Suppressor macrophage treated with lipopolysaccharide for 1 hour (primary cell): ENCODE results near the gene CATSPERZ.

Experiments
- DNase-seq, 3 donors: peaks; one replicate each; pipeline ENCODE4 v3.0.0-alpha.2; 2020 to 2022

Gene CATSPERZ

DNA sequence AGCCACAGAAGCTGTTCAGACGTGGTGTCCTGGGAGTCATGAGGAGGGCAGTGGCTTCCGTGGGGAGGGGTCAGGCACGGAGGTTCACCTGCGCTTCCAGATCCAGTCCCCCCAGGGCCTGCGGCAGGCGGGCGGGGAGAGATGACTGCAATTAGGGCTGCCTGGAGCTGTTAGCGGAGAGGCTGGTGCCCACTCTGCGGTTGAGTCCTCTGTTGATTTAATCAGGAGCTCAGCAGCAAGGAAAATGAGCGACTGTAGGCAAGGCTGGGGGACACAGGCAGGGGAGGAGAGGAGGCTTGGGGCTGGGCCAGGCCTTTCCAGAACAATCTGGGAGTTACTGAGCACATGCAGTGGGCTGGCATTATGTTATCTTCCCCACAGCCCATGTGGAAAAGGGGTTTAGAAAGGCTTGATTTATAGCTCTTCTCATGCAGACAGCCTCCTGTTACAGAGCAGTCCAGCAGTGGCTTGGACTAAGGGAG lies 35.7 kb upstream of the CATSPERZ start:
- DNase-seq = no peak

GRCh38 chr11:64265176-64266160 lies 34.7 kb upstream of the CATSPERZ start:
- DNase-seq = no peak

DNA sequence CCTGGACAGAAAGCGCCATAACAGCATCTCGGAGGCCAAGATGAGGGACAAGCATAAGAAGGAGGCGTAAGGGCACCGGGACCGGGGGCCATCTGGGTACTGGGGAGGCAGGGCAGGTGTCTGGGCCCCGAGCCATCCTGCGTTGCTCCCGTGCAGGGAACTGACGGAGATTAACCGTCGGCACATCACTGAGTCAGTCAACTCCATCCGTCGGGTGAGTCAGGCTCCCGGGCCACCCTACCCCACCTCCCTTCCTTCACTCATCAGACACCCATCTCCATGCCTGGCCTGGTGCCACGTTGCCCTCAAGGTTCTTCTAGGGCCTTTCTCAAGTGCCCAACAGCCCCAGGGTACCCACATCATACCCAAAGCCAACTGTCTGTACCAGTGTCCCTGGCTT lies 33.8 kb upstream of the CATSPERZ start:
- DNase-seq = no peak

DNA sequence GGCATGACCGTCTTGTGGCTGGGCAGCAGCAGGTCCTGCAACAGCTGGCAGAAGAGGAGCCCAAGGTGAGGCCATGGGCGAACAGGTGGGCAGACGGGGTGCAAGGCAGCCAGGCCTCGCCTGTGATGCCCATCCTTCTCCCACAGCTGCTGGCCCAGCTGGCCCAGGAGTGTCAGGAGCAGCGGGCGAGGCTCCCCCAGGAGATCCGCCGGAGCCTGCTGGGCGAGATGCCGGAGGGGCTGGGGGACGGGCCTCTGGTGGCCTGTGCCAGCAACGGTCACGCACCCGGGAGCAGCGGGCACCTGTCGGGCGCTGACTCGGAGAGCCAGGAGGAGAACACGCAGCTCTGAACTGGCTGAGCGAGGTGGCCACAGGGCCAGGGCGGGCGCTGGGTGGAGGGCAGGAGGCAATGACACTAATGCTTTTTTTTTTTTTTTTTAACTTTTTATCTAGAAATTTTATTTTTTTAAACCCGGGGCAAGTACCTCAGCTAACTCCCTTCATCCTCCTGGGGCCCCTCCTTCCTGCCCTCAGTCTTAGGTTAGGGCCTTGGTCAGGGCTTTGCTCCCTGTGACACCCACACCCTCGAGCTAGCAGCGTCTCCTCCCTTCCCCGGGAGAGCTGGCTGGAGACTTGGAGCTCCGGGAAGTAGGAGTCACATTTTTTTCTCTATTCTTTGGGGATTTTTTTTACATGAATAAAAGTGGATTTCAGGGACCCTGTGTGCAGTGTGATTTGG lies 32.8 kb upstream of the CATSPERZ start:
- no peak for DNase-seq

DNA sequence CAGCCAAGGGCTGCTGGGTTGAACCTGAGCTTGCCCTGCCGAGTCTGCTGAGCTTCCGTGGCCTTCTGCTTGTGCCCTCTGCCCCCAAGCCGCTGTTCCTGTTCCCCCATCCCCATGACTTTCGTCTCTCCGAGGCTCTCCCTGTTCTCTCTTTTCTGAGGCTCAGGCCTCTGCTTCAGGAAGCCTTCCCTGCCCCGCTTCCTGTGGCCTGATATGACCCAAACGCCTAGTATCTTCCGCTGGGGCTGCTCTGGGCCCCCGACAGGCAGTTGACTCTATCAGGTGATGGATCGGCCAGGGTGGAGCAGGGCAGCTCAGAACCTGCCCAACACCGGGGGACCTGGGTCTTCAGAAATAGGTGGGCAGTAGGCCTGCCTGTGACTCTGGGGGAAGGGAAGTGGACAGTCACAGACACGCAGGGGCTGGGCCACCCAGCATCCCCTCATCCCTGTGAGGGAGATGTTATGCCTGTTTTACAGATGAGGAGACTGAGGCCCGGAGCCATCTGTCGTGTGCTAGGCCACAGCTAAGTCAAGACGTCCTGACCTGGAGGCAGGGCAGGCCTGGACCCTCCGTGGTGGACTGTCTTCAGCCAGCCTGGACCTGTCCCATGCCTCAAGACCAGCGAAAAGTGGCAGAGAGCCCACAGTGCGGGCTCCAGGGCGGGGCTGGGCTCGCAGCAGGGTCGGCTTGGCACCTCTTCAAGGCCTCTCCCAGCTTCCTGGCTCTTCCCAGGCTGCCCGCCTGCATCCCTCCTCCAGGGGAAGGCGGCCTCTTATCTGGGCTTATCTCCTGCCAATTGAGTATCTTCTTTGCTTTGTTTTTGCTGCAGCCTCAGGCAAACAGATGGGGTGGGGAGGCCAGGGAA lies 31.9 kb upstream of the CATSPERZ start:
- DNase-seq = peak in 2 of 3 donors; percentile 42 to 47

- peak; percentile 47 to 56 (median 53) for DNase-seq
Measured at GRCh38 chr11:64268893-64269539, 31.1 kb upstream of the CATSPERZ start.

- DNase-seq = peak; percentile 98 to 100 (median 99)
Measured at GRCh38 chr11:64269540-64270220, 30.5 kb upstream of the CATSPERZ start.

DNA sequence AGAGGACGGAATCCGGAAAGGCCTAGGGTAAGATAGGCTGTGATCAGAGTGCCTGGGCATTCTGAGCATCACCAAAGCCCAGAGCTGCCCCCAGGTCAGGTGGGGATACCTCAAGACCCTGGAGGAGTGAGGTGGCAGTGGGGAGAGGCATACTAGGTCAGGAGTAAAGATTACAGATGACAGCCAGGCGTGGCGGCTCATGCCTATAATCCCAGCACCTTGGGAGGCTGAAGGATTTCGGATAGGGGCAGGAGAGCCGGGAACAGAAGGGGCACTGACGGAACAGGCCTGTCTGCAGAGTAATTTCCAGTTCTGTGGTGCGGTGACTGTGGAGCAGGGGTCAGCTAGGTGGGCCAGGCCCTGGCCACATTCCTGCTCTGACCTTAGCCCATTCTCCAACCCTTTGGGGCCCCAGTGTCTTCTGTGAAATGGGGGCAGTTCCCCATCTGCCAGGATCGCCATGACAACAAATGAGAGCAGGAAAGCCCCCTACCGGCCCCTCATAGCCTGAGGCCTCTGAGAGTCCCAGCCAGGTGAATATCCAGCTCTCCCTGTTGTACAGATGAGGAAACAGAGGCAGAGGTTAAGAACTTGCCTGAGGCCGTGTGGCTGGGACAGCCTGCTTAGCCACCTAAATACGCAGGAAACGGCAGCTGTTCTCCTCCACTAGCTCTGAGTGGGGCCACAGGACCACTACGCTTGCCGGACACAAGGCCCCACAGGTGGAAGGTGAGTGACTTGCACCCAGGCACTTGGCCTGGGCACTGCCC lies 24.9 kb upstream of the CATSPERZ start:
- DNase-seq = no peak

DNA sequence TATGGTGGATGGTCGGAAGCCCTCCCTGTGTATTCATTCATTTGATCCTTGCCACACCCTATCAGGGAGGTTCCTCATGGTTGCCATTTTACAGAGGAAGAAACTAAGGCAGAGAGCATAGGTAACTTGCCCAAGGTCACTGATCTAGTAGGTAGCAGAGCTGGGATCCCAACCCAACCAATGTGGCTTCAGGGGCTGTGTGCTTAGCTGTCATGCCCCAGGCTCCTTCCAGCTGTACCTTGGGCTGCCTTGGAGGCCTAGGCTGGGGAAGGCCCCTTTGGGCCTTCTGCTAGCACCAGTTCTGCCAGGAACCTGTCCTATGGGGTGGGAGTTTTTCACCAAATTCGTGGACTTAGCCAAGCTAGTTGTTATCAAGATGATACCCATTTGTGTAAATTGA lies 24.3 kb upstream of the CATSPERZ start:
- DNase-seq = no peak

- DNase-seq = peak in 2 of 3 donors; percentile 39 to 73
Measured at GRCh38 chr11:64276653-64277431, 23.3 kb upstream of the CATSPERZ start.

- no peak for DNase-seq
Measured at GRCh38 chr11:64278576-64279190, 21.5 kb upstream of the CATSPERZ start.

GRCh38 chr11:64281957-64282770 lies 18.0 kb upstream of the CATSPERZ start:
- no peak for DNase-seq

GRCh38 chr11:64283092-64283491 lies 17.1 kb upstream of the CATSPERZ start:
- no peak for DNase-seq

DNA sequence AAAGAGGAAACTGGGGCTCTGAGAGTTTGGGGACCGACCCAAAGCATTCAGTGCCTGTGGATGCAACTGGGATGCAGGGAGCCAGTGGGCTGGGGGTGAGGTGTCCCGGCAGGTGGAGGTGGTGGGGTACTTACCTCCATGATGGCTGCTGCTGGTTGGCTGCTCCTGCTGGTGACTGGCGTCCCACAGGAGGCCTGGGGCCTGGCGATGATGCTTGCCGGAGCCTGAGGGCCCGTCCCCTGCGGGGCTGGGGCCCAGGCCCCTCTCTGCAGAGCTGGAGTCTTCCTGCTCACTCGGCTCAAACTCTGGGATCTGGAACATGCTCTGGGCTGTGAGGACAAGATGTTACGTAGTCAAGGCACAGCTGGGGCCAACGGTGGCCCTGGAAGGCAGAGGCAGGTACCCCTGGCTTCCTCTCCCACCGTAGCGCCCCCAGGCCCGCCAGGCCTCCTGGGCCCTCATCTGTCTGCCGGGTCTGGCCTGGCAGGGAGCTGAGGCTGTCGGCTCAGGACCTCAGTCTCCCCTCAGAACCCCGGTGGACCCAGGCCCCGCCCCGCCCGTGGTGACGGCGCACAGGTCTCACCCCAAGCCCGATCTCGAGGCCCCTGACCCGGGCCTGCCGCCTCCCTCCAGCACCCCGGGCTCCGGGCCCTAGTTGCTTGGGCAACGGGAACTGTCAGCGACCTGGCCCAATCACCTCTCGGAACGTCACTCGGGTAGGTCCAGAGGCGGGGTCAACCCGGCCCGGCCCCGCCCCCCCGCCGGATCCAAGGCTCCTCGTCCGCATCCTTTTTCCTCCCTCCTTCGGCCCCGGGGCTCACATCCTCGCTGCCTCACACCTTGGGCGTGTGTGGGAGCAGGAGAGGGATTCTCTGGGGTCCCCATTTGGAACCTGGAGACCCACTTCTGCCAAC lies 15.9 kb upstream of the CATSPERZ start, which contains the start of gene BAD:
Gene BAD (minus strand): TSS at position 618 of the 914 bp plus-strand sequence. CDS start 297 bp downstream, at position 321.
- DNase-seq = peak; percentile 93 to 98 (median 96)

- DNase-seq = peak; percentile 87 to 96 (median 90)
Measured at GRCh38 chr11:64284962-64285884, 14.9 kb upstream of the CATSPERZ start, which contains the start of gene GPR137. Gene GPR137, plus strand, starts transcription at chr11:64285848. Its CDS starts 677 bp downstream, at chr11:64286525.
